HCT116 (cell line): ENCODE measurements around the gene PRKAG1. TPM values are rescaled to one million over a fixed set of nuclear protein-coding genes. Genes with fewer than 3 reads are reported as not detected.

ENCODE experiments used
- ATAC-seq: fragments of 200-7000 bp; cut with Tn5 transposase; 2 replicates; pipeline ENCODE4 v1.9.1; 2020; ENCODE audit warnings: mild to moderate bottlenecking, moderate library complexity
- BruUV-seq: library from RNA; stranded (reverse); fragments of 400-500 nt; replicated peaks from 2 replicates; lab custom pipeline; 2021; lab: Mats Ljungman, UMichigan
- CTCF ChIA-PET: fragments of 300-600 bp; sonication (Branson Sonifier 250); formaldehyde crosslinking; loops from one replicate; lab custom pipeline; 2021; ENCODE audit warnings: antibody characterized with exemption; lab: Charles Lee
- POLR2A ChIA-PET: fragments of 300-600, 350-600 bp; sonication (Branson Sonifier 250); formaldehyde crosslinking; loops from one replicate; lab custom pipeline; 2021; ENCODE audit warnings: antibody characterized with exemption; lab: Charles Lee
- RAD21 ChIA-PET, 2 experiments: fragments of 300-600 bp; sonication (Branson Sonifier 250); formaldehyde crosslinking; loops; one replicate each; lab custom pipeline; 2023; ENCODE audit warnings: low total read pairs in 2 of 2; ENCODE audit not compliant: uncharacterized antibody in 2 of 2, unreplicated experiment in 2 of 2, low non-redundant PET in 1 of 2; lab: Charles Lee
- DNase-seq: peaks from one replicate; pipeline ENCODE4 v3.0.0-alpha.2; 2010; ENCODE audit warnings: low read depth, low spot score
- H2AFZ ChIP-seq: fragments of 200-600 bp; shearing (Covaris generic), sonication (generic); 2 replicates; pipeline ENCODE4 v1.6.1; 2017; ENCODE audit warnings: low read depth, mixed run types, mixed read lengths, antibody characterized with exemption, low read length; ENCODE audit not compliant: poor library complexity, severe bottlenecking
- H3K27ac ChIP-seq: 2 replicates; pipeline ENCODE4 v1.5.1; 2012; ENCODE audit warnings: low read depth, low read length
- H3K27me3 ChIP-seq: fragments of 200-600 bp; sonication (generic); 2 replicates; pipeline ENCODE4 v1.6.1; 2016; ENCODE audit warnings: mixed run types, low read length, mixed read lengths; ENCODE audit not compliant: insufficient read depth
- H3K36me3 ChIP-seq, 2 experiments: fragments of 200-500 bp in 1 of 2; fragments of 200-600 bp in 1 of 2; sonication (Bioruptor generic) in 1 of 2; sonication (generic) in 1 of 2; 2 replicates each; pipeline versions ENCODE4 v1.5.1 to v1.6.1; 2014 to 2016; ENCODE audit warnings: low read length in 2 of 2, inconsistent platforms in 1 of 2, mixed read lengths in 1 of 2, mixed run types in 1 of 2; ENCODE audit not compliant: insufficient read depth in 2 of 2, control insufficient read depth in 1 of 2
- H3K4me1 ChIP-seq, 2 experiments: fragments of 200-600 bp in 1 of 2; sonication (generic) in 1 of 2; 2 replicates each; pipeline versions ENCODE4 v1.5.1 to v1.6.1; 2012 to 2017; ENCODE audit warnings: low read length in 2 of 2, inconsistent platforms in 1 of 2, mild to moderate bottlenecking in 1 of 2, mixed read lengths in 1 of 2, mixed run types in 1 of 2, moderate library complexity in 1 of 2; ENCODE audit not compliant: insufficient read depth in 2 of 2, control insufficient read depth in 1 of 2
- H3K4me2 ChIP-seq: fragments of 200-600 bp; sonication (generic); 2 replicates; pipeline ENCODE4 v1.6.1; 2017; ENCODE audit warnings: mixed run types, low read length, mixed read lengths
- H3K4me3 ChIP-seq, 2 experiments: fragments of 200-600 bp in 1 of 2; sonication (generic) in 1 of 2; replicated peaks in 1 of 2; 2 replicates each; pipeline ENCODE4 v1.5.1; 2011 to 2016; ENCODE audit warnings: low read length in 2 of 2, control low read depth in 1 of 2, low read depth in 1 of 2, mild to moderate bottlenecking in 1 of 2, mixed read lengths in 1 of 2, mixed run types in 1 of 2
- H3K79me2 ChIP-seq: fragments of 200-600 bp; sonication (generic); 2 replicates; pipeline ENCODE4 v1.6.1; 2017; ENCODE audit warnings: mild to moderate bottlenecking, mixed run types, low read length, moderate library complexity, mixed read lengths; ENCODE audit not compliant: insufficient read depth
- H3K9ac ChIP-seq: fragments of 200-600 bp; sonication (generic); 2 replicates; pipeline ENCODE4 v1.6.1; 2016; ENCODE audit warnings: low read length, mixed read lengths
- H3K9me2 ChIP-seq: fragments of 200-600 bp; sonication (generic), shearing (Covaris generic); 2 replicates; pipeline ENCODE4 v1.6.1; 2017; ENCODE audit warnings: mixed run types, mild to moderate bottlenecking, moderate library complexity; ENCODE audit not compliant: insufficient read depth
- H3K9me3 ChIP-seq, 2 experiments: fragments of 200-500 bp in 1 of 2; fragments of 200-600 bp in 1 of 2; sonication (Bioruptor generic) in 1 of 2; sonication (generic) in 1 of 2; 2 replicates each; pipeline ENCODE4 v1.6.1; 2014 to 2017; ENCODE audit warnings: low read length in 2 of 2, mixed read lengths in 2 of 2, inconsistent platforms in 1 of 2, low read depth in 1 of 2, mild to moderate bottlenecking in 1 of 2, mixed run types in 1 of 2, moderate library complexity in 1 of 2; ENCODE audit not compliant: control insufficient read depth in 1 of 2, insufficient read depth in 1 of 2
- H4K20me1 ChIP-seq: fragments of 200-600 bp; sonication (generic), shearing (Covaris generic); 2 replicates; pipeline ENCODE4 v1.6.1; 2017; ENCODE audit warnings: mixed run types, mild to moderate bottlenecking, moderate library complexity; ENCODE audit not compliant: insufficient read depth
- CBX3 ChIP-seq: IDR thresholded peaks from 2 replicates; pipeline ENCODE4 v1.6.1; 2012; ENCODE audit warnings: low read depth
- CEBPB ChIP-seq: IDR thresholded peaks from 2 replicates; pipeline ENCODE4 v1.6.1; 2012; ENCODE audit warnings: low read depth
- EGR1 ChIP-seq: IDR thresholded peaks from 2 replicates; pipeline ENCODE4 v1.6.1; 2012; ENCODE audit warnings: low read depth
- EZH2 ChIP-seq: fragments of 200-600 bp; sonication (generic); IDR thresholded peaks from 2 replicates; pipeline ENCODE4 v1.6.1; 2017; ENCODE audit warnings: antibody characterized with exemption, mixed run types
- EZH2phosphoT487 ChIP-seq: fragments of 200-600 bp; IDR thresholded peaks from 2 replicates; pipeline ENCODE4 v1.6.1; 2018; ENCODE audit warnings: antibody characterized with exemption, borderline replicate concordance
- FOSL1 ChIP-seq: IDR thresholded peaks from 2 replicates; pipeline ENCODE4 v1.6.1; 2012; ENCODE audit warnings: low read depth
- JUND ChIP-seq: IDR thresholded peaks from 2 replicates; pipeline ENCODE4 v1.6.1; 2012
- MAX ChIP-seq: IDR thresholded peaks from 2 replicates; pipeline ENCODE4 v1.6.1; 2012
- POLR2A ChIP-seq: IDR thresholded peaks from 2 replicates; pipeline ENCODE4 v1.7.0; 2011; ENCODE audit warnings: borderline replicate concordance; ENCODE audit not compliant: insufficient read depth, insufficient read length; ENCODE audit errors: extremely low read depth
- SP1 ChIP-seq: IDR thresholded peaks from 2 replicates; pipeline ENCODE4 v1.6.1; 2012; ENCODE audit warnings: low read depth
- TCF7L2 ChIP-seq: IDR thresholded peaks from 2 replicates; pipeline ENCODE4 v1.7.0; 2011; ENCODE audit warnings: borderline replicate concordance, inconsistent platforms; ENCODE audit not compliant: insufficient read depth, insufficient read length; ENCODE audit errors: extremely low read depth
- ZFX ChIP-seq: fragments of 450-650 bp; IDR thresholded peaks from 2 replicates; pipeline ENCODE4 v1.6.1; 2017
- ZNF274 ChIP-seq: fragments of 200-500 bp; sonication (Bioruptor generic); IDR thresholded peaks from 2 replicates; pipeline ENCODE4 v1.6.1; 2014; ENCODE audit warnings: mild to moderate bottlenecking, low read depth, low read length, inconsistent platforms
- intact Hi-C: fragments of 100-400 bp; cut with micrococcal nuclease; formaldehyde crosslinking; loops from 2 replicates; pipeline ENCODE4 v1.10.0; 2022
- total RNA-seq: library from RNA; stranded (reverse); gene quantifications from one replicate; pipeline ENCODE4 v1.2.1, GENCODE V29; 2021; ENCODE audit not compliant: unreplicated experiment
- TF ChIP-seq, protein P1 (sequence below): IDR thresholded peaks from 2 replicates; pipeline ENCODE4 v1.6.1; 2012; ENCODE audit warnings: low read depth
- TF ChIP-seq, protein P2 (sequence below): IDR thresholded peaks from 2 replicates; pipeline ENCODE4 v1.6.1; 2012

PRKAG1 gene
- total RNA-seq, 1 experiment from 2014 or later = 64.6 TPM

DNA sequence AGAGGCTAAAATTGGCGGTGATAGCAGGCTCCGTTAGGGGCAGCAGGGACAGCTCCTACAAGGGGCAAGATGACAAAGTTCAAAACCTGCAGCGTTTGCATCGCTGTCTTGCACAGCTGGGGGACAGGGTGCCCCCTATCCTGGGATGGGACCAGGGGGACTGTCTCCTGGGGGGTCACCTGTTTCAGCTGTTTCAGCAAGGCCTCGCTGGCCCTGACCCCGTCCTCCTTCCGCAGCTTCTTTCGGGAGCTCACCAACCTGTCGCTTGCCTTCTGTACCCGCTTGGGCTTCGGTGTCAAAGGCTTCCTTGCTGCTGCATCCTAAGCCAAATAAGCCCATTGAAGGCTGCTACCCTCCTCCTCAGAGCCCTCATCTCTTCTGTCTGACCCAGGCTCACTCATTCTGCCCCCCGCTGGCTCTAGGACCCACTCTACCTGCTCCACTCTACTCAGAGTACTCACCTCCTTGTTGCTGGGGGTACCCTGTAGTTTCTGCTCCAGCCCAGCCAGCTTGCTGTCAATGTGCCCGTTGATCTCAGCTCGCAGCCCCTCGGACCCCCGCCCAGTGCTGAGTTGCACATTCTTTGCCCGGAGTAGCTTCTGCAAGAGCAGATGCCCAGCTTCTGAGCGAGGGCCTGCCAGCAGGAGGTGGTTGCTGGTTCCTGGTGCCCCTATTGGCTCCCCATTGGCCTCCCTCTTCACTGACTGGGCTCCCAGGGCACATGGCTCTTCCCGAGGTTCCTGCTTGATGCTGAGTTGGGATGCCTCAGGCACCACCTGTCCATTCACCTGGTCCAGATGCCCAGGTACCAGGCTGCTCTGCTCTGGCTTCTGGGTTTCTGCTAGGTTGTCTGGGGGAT, 12.4 kb upstream of the PRKAG1 start:
- Histone ChIP-seq H3K79me2 (peaks cover 11% of the 10 kb centered on the region; the same call in 1 of the 2 replicates), H3K9me3 (no peaks in the 10 kb centered on the region), H3K9ac (no peak overlapping the region), H3K4me2 (no peak overlapping the region), H3K36me3 (peaks cover 36 to 70% of the 10 kb centered on the region in 2 experiments), H3K27ac (no peak overlapping the region), H3K4me3 (no peak overlapping the region), H3K4me1 (no peaks in the 10 kb centered on the region), H2AFZ (no peak overlapping the region), H3K27me3 (no peaks in the 10 kb centered on the region), H3K9me2 (no peaks in the 10 kb centered on the region), H4K20me1 (no peaks in the 10 kb centered on the region)
- no TSS peak for BruUV-seq
- TF ChIP-seq TCF7L2 (no peak), MAX (no peak), ZNF274 (no peak), EZH2phosphoT487 (no peak), EZH2 (no peak), CBX3 (no peak), CEBPB (no peak), POLR2A (no peak), JUND (no peak), FOSL1 (no peak), ZFX (no peak), SP1 (no peak), EGR1 (no peak)
- TF ChIP-seq, protein P1, sequence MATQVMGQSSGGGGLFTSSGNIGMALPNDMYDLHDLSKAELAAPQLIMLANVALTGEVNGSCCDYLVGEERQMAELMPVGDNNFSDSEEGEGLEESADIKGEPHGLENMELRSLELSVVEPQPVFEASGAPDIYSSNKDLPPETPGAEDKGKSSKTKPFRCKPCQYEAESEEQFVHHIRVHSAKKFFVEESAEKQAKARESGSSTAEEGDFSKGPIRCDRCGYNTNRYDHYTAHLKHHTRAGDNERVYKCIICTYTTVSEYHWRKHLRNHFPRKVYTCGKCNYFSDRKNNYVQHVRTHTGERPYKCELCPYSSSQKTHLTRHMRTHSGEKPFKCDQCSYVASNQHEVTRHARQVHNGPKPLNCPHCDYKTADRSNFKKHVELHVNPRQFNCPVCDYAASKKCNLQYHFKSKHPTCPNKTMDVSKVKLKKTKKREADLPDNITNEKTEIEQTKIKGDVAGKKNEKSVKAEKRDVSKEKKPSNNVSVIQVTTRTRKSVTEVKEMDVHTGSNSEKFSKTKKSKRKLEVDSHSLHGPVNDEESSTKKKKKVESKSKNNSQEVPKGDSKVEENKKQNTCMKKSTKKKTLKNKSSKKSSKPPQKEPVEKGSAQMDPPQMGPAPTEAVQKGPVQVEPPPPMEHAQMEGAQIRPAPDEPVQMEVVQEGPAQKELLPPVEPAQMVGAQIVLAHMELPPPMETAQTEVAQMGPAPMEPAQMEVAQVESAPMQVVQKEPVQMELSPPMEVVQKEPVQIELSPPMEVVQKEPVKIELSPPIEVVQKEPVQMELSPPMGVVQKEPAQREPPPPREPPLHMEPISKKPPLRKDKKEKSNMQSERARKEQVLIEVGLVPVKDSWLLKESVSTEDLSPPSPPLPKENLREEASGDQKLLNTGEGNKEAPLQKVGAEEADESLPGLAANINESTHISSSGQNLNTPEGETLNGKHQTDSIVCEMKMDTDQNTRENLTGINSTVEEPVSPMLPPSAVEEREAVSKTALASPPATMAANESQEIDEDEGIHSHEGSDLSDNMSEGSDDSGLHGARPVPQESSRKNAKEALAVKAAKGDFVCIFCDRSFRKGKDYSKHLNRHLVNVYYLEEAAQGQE = no peak
- TF ChIP-seq, protein P2, sequence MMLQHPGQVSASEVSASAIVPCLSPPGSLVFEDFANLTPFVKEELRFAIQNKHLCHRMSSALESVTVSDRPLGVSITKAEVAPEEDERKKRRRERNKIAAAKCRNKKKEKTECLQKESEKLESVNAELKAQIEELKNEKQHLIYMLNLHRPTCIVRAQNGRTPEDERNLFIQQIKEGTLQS = no peak
- ChIA-PET RAD21 (no interaction called here), POLR2A (interaction anchor here (1.2 kb wide), 2 partner anchors 12 to 100 kb away, joined by 3 read pairs; partner anchors contain the start of gene TUBA1B), CTCF (interaction anchor here (2.2 kb wide), 1 partner anchor 11 kb away, joined by 6 read pairs; no protein-coding TSS in a partner anchor)
- ATAC-seq (peak; percentile 8; the same call in 1 of the 2 replicates), DNase-seq (no peak)
- intact Hi-C loops = no loop called here
